Stimulated activated CD8-positive, alpha-beta memory T cell treated with anti-CD3 and anti-CD28 coated beads, Interleukin-15, amount 100 ng/mL, for 1 hour (primary cell): ENCODE results near the gene PRSS27.

Experiments
- DNase-seq: peaks from one replicate; pipeline ENCODE4 v3.0.0-alpha.2; 2020; ENCODE audit warnings: low read depth

Gene PRSS27

DNA sequence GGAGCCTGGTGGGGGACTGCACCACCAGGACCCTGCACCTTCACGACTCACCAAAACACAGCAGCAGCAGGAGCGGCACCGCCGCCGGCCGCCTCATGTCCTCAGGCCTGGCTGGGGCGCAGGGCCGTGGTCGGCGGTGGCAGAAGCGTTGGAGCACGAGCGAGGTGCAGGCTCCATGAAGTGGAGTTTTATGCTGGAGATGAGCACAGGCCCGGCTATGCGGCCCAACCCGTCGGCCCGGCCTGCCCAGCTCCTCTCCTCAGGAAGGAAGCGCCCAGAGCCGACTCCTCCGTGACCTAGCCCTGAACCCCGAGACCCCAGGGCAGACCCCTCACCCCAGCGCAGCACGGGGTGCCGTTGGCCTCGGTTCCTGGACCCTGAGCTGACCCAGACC lies at the start of gene PRSS27:
Gene PRSS27 (minus strand): TSS at position 161 of the 394 bp plus-strand sequence. CDS start 64 bp downstream, at position 97.
- DNase-seq = no peak

DNA sequence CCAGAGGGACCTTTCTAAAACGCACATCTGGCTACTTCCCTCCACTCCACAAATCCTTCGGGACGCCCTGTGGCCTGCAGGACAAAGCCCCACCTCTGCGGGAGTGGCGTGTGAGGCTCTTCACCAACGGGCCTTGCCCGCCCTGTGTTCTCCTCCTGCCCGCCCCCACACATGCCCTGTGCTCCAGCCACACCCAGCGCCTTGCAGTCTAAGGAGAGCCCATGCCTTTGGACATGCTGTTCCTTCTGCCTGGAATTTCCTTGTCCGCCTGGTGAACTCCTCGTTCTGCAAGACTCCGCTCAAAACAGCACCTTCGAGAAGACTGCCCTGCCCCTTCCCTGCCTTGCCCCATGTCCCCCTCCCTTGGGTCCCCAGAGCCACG lies 49.6 kb upstream of the PRSS27 start:
- DNase-seq = no peak

DNA sequence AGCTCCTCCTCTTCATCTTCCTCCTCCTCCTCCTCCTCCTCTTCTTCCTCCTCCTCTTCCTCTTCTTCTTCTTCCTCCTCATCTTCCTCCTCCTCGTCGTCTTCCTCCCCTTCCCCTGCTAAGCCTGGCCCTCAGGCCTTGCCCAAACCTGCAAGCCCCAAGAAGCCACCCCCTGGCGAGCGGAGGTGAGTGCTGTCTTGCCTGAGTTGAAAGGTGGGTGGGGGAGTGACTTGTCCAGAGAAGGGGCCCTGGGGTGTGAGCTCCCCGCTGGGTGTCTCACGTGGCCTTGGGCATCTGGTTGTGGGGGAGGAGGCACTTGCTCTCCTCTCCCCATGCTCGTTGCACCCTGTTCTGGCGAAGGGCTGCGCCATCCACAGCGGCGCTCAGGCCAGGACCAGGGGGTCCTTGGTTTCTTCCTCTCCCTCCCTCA lies 49.1 kb upstream of the PRSS27 start:
- no peak for DNase-seq

DNA sequence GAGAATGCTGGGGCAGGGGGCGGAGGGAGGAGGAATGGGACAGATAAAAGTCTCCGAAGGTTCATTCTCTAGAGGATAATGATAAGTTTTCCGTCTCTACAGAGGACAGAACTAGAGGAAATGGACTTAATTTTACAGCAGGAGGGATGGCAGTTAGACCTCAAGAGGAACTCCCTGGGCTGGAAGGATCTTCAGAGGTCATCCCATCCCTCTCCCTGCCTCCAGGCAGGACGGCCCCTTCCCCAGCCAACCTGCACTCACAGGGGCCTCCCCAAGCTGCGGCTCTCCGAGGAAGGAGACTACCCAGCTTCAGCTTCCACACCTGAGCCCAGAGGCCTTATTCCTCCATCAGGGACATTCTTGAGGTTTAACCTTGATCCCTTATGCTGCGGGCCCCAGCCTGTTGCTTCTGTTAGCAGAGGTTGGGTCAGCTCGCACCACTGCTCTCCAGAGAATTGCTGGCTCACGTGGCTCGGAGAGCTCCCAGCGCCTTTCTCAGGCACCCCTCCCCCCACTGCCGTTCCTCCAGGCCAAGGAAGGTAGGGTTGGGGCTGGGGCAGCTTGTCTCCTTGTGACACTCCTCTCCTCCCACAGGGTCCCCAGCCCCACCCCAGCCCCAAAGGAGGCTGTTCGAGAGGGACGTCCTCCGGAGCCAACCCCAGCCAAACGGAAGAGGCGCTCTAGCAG lies 48.5 kb upstream of the PRSS27 start:
- no peak for DNase-seq

DNA sequence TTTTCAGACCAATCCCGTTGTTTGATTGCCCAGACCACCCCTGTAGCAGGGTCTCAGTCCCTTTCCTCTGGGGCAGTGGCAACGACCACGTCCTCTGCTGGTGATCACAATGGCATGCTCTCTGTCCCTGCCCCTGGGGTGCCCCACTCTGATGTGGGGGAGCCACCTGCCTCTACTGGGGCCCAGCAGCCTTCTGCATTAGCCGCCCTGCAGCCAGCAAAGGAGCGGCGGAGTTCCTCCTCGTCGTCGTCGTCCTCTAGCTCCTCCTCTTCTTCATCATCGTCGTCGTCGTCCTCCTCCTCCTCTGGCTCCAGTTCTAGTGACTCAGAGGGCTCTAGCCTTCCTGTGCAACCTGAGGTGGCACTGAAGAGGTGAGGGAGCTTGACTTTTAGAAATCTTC lies 47.9 kb upstream of the PRSS27 start:
- no peak for DNase-seq

DNA sequence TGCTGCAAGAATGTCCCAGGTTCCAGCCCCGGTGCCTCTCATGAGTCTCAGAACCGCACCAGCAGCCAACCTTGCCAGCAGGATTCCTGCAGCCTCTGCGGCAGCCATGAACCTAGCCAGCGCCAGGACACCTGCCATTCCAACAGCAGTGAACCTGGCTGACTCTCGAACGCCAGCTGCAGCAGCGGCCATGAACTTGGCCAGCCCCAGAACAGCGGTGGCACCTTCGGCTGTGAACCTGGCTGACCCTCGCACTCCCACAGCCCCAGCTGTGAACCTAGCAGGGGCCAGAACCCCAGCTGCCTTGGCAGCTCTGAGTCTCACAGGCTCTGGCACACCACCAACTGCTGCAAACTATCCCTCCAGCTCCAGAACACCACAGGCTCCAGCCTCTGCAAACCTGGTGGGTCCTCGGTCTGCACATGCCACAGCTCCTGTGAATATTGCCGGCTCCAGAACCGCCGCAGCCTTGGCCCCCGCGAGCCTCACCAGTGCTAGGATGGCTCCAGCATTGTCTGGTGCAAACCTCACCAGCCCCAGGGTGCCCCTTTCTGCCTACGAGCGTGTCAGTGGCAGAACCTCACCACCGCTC lies 47.2 kb upstream of the PRSS27 start:
- no peak for DNase-seq

DNA sequence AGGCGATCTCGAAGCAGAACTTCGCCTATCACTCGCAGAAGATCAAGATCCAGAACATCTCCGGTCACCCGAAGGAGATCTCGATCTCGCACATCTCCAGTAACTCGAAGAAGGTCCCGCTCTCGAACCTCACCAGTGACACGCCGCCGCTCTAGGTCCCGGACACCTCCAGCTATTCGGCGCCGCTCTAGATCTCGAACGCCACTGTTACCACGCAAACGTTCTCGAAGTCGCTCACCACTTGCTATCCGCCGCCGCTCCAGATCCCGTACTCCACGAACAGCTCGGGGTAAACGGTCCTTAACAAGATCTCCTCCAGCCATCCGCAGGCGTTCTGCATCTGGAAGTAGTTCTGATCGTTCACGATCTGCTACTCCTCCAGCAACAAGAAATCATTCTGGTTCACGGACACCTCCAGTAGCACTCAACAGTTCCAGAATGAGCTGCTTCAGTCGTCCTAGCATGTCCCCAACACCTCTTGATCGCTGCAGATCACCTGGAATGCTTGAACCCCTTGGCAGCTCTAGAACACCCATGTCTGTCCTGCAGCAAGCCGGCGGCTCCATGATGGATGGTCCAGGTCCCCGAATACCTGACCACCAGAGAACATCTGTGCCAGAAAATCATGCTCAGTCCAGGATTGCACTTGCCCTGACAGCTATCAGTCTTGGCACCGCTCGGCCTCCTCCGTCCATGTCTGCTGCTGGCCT lies 46.6 kb upstream of the PRSS27 start:
- no peak for DNase-seq

DNA sequence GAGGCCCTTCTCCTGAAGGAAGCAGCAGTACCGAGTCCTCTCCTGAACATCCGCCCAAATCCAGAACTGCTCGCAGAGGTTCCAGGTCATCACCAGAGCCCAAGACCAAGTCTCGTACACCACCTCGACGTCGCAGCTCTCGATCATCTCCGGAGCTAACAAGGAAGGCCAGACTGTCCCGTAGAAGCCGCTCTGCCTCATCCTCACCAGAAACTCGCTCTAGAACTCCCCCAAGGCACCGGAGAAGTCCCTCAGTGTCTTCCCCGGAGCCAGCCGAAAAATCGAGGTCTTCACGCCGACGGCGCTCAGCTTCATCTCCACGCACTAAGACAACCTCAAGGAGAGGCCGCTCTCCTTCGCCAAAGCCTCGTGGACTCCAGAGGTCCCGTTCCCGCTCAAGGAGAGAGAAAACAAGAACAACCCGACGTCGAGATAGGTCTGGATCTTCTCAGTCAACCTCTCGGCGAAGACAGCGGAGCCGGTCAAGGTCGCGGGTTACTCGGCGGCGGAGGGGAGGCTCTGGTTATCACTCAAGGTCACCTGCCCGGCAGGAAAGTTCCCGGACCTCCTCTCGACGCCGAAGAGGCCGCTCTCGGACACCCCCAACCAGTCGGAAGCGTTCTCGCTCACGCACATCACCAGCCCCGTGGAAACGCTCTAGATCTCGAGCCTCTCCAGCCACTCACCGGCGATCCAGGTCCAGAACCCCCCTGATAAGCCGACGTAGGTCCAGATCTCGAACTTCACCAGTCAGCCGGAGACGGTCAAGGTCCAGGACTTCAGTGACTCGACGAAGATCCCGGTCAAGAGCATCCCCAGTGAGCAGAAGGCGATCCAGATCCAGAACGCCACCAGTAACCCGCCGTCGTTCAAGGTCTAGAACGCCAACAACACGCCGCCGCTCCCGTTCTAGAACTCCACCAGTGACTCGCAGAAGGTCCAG lies 45.7 kb upstream of the PRSS27 start:
- no peak for DNase-seq

DNA sequence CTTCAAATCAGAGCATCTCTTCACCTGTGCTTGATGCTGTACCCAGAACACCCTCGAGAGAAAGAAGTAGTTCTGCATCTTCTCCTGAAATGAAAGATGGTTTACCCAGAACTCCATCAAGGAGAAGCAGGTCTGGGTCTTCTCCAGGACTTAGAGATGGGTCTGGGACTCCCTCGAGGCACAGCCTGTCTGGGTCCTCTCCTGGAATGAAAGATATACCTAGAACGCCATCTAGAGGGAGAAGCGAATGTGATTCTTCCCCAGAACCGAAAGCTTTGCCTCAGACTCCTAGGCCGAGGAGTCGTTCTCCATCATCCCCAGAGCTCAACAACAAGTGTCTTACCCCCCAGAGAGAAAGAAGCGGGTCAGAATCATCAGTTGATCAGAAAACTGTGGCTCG lies 44.7 kb upstream of the PRSS27 start:
- no peak for DNase-seq

DNA sequence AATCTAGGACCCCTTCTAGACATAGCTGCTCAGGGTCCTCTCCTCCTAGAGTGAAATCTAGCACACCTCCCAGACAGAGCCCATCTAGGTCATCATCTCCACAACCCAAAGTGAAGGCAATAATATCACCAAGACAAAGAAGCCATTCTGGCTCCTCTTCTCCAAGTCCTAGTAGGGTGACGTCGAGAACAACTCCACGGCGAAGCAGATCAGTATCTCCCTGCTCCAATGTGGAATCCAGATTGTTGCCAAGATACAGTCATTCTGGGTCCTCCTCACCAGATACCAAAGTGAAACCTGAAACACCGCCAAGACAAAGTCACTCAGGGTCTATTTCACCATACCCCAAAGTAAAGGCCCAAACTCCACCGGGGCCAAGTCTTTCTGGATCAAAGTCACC lies 43.1 kb upstream of the PRSS27 start:
- DNase-seq = no peak

DNA sequence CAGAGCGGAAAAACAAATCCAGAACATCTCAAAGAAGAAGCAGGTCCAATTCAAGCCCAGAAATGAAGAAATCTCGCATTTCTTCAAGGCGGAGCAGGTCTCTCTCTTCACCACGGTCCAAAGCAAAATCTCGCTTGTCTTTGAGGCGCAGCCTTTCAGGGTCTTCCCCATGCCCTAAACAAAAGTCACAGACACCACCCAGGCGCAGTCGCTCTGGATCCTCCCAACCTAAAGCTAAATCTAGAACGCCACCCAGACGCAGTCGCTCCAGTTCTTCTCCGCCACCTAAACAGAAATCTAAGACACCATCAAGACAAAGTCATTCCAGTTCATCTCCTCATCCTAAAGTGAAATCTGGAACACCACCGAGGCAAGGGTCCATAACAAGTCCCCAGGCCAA lies 42.7 kb upstream of the PRSS27 start:
- DNase-seq = no peak

DNA sequence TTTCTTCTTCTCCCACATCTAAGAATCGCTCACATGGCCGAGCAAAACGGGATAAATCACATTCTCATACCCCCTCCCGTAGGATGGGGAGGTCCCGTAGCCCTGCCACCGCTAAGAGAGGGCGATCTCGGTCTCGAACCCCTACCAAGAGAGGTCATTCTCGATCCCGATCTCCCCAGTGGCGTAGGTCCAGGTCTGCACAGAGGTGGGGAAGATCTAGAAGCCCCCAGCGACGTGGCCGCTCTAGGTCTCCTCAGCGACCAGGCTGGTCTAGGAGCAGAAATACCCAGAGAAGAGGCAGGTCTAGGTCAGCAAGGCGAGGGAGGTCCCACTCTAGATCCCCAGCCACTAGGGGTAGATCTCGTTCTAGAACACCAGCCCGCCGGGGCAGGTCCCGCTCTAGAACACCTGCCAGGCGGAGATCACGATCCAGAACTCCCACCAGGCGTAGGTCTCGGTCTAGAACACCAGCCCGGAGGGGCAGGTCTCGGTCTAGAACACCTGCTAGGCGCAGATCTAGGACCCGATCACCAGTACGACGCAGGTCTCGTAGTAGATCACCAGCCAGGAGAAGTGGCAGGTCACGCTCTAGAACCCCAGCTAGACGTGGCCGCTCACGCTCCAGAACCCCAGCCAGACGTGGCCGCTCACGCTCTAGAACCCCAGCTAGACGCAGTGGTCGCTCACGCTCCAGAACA lies 42.0 kb upstream of the PRSS27 start:
- no peak for DNase-seq

DNA sequence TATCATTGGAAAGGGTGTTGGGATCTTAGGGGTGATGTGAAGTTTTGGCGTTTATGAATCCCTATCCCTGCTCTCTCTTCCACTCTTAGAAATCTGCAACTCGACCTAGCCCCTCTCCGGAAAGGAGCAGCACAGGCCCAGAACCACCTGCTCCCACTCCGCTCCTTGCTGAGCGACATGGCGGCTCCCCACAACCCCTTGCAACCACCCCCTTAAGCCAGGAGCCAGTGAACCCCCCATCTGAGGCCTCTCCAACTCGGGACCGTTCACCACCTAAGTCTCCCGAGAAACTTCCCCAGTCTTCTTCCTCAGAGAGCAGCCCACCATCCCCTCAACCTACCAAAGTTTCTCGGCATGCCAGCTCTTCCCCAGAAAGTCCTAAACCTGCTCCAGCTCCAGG lies 41.4 kb upstream of the PRSS27 start:
- DNase-seq = no peak

DNA sequence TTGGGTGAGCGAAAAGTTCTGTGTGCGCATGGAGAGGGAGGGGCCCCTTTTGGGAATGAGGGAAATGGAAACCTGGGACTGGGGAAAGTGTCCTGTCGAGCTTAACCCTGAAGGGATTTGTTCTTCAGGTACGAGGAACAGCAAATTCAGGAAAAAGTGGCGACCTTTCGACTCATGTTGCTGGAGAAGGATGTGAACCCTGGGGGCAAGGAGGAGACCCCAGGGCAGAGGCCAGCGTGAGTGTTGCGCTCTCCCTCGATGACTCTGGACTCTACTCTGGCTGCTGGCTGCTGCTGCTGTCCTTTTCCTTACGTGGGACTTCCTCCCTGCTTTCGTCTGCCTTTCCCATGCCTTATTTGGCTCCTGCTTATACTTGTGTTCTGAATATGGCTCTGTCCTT lies 37.3 kb upstream of the PRSS27 start:
- DNase-seq = no peak

DNA sequence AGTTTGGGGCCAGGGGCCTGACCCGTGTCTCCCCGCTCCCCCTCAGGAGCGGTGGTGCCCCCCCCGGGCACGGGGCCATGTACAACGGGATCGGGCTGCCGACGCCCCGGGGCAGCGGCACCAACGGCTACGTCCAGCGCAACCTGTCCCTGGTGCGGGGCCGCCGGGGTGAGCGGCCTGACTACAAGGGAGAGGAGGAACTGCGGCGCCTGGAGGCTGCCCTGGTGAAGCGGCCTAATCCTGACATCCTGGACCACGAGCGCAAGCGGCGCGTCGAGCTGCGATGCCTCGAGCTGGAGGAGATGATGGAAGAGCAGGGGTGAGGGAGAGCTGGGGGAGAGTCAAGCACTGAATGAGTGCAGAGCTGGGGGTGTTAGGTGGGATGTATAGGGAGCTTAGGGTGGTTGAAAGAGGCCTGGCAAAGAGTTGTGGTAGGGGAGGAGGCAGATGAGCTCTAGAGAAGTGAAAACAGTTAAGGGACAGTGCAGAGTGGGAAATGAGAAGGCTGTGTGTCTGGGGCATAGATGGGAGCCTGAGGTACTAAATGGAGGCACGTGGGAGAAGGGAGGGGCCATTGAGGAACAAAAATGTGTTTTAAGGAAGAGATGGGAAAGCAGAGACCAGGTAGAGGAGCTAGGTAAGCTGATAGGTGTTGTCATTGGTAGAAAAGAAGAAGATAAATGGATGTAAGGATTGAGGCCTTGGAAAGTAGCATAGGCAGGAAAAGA lies 36.4 kb upstream of the PRSS27 start:
- no peak for DNase-seq

DNA sequence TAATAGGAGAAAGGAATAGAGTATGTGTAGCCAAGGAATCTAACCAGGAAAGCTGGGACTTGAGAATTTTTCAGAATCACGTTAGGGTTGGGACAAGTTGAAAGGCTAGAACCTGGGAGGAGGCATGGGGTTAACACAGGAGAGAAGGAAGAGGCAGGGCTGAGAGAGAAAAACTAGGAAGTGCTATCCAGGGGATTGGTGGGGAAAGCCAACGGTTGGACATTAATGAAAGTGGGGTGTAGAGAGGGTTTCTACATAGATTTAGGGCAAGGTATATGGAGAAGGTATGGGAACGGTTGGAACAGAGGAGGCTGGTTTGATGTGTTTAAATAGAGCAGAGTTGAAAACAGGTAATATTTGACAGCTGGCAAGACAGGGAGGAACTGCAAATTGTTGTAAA lies 35.1 kb upstream of the PRSS27 start:
- no peak for DNase-seq

DNA sequence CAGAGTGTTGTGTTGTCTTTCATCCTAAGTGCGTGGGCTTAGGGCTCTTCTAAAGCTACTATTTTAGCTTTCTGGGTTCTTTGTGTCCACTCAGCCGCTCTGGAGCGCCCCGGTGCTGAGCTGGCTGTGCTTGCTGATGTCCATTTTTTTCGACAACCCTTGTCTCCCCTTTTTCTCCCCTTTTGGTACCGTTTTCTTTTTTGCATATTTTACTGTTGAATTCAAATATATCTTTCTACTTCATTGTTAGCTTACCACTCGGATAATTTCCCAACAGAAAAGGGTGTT lies 33.7 kb upstream of the PRSS27 start:
- DNase-seq = no peak

DNA sequence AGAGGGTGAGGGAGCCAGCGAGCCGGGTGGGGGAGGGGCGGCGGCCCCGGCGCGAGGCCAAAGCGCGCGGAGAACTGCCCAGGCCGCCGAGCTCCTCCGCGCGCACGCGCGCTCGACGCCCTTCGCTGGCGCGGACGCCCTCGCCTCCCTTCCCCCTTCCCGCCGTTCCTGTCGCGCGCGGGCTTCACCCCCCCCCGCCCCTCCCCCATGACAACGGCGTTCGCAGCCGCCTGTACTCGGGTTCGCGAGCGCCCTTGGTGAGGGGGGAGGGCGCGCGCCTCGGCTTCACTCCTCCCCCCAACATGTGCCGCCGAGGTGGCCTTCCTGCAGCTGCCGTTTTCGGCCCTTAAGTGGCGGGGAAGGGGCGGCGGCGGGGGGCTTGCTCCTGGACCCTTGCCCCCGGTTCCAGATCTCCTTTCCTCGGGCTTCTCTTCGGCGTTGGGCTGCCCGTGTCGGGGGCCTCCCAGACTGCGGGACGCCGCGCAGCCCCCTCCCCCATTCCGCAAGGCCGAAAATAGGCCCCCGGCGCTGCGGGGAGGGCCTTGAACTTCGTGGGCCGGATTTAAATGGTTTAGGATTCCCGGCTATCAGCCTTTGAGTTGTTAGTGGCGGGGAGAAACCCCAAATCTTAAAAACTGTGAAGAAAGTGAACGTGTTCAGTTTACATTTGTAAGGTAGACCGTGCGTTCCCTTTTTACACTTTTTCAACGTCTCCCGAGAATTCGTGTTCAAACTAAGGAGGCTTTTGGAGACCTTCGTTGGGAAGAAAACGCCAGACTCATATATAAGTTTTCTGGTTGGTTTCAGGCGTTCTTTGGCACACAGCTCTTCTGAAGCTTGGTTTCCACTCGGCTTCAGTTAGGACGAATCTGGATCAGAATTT lies 33.1 kb upstream of the PRSS27 start:
- DNase-seq = no peak

DNA sequence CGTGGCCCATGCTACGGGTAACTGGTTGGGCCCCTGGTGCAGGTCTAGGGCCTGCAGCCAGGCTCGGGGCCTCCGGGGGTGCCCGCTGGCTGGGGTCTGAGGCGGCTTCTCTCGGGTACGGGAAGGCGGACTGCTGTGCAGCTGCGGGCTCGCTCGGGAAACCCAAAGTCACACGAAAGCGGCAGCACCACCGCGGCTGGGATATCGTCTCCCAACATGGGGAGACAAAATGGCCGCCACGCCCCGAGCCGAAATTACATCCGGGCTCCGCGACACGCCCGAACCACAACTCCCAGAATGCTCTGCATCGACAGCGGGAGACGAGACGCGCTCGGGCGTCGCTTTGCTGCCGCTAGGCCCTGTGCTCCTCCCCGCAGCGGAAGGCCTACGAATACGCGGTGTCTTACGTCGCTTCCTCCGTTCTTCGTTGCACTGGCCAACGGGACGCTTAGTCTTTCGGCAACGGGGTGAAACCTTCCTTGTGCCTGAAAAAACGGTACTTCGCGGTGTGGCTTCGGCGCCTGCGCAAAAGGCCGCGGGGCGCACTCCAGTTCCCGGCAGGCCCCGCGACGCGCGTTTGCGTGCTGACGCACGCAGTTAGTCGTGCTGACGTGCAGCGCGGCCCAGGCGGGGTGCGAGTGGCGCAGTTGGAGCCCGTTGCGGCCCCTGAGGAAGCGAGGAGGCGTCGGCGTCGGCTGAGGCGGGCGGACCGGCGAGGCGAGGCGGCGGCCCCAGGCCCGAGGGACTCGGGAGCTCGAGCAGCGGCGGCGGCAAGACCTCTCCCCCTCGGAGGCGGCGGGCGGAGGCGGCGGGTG lies 32.2 kb upstream of the PRSS27 start, which contains the start of gene SRRM2:
Gene SRRM2 (plus strand): TSS at position 604 of the 815 bp plus-strand sequence. CDS start 3,727 bp downstream, outside the sequence.
- peak; percentile 94 for DNase-seq
